ENCODE results near the gene YJU2.
"Not testable (repeated sequence)": the region's sequence is repeated elsewhere in the genome, so short reads cannot be mapped to it uniquely, and the experiment has no call there.

The YJU2 gene

DNA sequence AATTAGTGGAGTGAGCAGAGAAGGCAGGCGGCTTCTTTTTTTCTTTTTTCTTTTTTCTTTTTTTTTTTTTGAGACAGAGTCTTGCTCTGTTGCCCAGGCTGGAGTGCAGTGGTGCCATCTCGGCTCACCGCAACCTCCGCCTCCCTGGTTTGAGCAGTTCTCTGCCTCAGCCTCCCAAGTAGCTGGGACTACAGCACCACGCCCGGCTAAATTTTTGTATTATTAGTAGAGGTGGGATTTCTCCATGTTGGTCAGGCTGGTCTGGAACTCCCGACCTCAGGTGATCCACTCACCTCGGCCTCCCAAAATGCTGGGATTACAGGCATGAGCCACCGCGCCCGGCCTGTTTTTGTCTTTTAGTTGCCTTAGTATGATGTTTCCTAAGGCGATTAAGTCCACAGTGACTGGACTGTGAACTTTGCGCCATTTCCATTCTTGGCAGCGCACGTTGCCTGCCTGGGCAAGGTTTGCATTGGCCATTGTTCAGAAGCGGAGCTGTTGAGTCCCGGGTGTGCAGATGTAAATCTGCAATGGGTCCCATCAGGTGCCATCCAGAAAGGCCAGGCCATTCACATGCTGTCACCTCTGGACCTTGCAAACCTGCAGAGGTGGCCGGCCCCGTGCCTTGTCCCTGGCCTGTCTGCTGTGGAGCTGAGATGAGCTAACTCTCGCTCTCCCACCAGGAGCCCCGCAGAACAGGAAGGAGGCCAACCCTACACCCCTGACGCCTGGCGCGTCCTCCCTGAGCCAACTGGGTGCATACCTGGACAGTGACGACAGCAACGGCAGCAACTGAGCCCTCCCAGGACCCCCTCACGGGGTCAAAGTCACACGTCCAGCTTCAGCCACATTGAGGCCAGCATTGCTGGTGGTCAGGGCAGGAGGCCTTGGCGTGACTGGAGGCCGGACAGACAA lies 21.3 kb downstream of the YJU2 start:
- no peak for DNase-seq (ENCODE audit: low read depth)

DNA sequence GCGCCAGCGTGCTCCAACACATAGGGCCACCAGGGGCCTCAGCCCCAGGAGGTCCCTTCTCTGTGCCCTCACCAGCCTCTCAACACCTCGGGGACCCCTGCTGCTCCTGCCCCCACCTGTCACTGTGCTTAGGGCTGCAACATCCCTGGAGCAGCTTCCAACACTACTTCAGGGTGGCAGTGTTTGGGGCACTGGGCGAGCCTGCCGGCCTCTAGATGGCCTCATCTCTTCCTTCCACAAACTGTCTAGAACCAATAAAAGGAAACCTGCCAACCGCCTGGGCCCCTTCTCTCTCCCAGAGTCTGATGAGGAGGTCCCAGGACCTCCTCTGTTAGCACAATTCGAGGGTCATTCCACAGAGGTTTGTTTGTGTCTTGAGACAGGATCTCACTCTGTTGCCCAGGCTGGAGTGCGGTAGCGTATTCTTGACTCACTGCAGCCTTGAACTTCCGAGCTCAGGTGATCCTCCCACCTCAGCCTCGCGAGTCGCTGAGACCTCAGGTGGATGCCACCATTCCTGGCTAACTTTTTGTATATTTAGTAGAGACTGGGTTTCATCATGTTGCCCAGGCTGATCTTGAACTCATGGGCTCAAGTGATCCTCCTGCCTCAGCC lies 22.0 kb downstream of the YJU2 start:
- DNase-seq (ENCODE audit: low read depth), result no peak

DNA sequence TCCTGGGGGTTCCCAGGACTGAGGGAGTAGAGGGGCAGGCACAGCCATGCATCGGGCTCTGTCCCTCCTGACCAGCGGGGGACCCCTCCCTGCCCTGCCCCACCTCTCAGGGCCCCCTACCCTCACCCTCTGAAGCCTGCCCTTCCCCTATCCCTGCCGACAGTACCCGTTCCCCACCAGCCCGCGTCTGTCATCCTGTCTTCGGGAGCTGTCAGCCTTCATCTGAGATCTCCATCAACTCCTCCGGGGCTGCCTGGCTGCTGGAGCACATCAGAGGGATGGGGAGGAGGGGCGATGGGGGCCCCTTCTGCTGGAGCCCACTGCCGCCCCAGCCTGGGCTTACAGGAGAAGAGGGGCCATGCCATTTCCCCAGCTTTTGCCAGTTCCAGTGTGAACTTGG lies 26.0 kb downstream of the YJU2 start:
- DNase-seq (ENCODE audit: low read depth), result no peak

DNA sequence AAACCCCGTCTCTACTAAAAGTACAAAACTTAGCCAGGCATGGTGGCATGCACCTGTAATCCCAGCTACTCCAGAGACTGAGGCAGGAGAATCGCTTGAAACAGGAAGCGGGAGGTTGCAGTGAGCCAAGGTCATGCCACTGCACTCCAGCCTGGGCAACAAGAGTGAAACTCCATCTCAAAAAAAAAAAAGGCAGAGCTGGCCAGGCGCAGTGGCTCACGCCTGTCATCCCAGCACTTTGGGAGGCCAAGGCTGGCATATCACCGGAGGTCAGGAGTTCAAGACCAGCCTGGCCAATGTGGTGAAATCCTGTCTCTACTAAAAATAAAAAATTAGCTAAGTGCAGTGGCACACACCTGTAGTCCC lies 27.4 kb downstream of the YJU2 start:
- not testable (repeated sequence) for DNase-seq (ENCODE audit: low read depth)

- DNase-seq (ENCODE audit: low read depth), result no peak
Measured at GRCh38 chr19:4277191-4277696, 30.4 kb downstream of the YJU2 start.

DNA sequence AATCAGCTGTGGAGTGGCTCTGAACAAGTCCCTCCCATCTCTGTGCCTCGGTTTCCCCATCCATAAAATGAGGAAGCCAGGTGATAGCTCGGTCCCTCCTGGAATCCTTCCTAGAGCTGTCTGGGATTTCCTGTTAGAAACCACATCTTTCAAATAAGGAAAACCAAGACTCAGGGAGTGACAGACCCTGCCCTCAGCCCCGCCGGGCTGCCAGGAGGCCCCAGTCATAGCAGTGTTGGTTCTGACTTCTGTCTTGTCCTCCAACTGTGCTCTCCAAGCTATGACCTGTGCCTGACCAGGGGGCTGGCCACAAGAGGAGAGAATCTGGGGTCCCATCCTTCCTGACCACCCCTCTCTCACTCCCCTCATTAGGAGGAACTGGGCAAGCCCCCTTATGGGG lies 31.1 kb downstream of the YJU2 start:
- no peak for DNase-seq (ENCODE audit: low read depth)

GRCh38 chr19:4278419-4279266 lies 31.8 kb downstream of the YJU2 start, which contains the start of gene SHD:
Gene SHD, plus strand, starts transcription at chr19:4279266. Its CDS starts 798 bp downstream, at chr19:4280064.
- DNase-seq (ENCODE audit: low read depth), result no peak

GRCh38 chr19:4279267-4279529 lies 32.3 kb downstream of the YJU2 start:
- no peak for DNase-seq (ENCODE audit: low read depth)

GRCh38 chr19:4279530-4280422 lies 32.9 kb downstream of the YJU2 start:
- no peak for DNase-seq (ENCODE audit: low read depth)

GRCh38 chr19:4284176-4284958 lies 37.5 kb downstream of the YJU2 start:
- no peak for DNase-seq (ENCODE audit: low read depth)

DNA sequence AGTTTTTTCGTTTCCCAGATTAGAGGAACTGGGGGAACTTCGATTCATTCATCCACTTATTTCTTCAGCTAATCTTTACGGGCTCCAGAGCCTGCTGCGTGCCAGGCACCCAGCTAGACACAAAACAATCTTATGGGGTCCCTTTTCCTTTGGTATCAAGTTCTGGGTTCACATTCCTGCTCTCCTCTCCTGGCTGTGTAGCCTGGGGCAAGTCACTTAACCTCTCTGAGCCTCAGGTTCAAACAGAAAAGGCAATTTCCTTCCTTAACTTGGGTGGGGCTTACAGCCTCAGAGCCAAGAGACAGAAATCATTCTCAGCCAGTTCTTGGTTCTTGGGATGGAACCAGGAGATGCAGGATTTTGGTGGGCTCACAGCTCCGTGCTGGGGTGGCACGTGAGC lies 38.1 kb downstream of the YJU2 start:
- no peak for DNase-seq (ENCODE audit: low read depth)

- not testable (repeated sequence) for DNase-seq (ENCODE audit: low read depth)
Measured at GRCh38 chr19:4286141-4286540, 39.3 kb downstream of the YJU2 start.

GRCh38 chr19:4288091-4288777 lies 41.4 kb downstream of the YJU2 start:
- no peak for DNase-seq (ENCODE audit: low read depth)

DNA sequence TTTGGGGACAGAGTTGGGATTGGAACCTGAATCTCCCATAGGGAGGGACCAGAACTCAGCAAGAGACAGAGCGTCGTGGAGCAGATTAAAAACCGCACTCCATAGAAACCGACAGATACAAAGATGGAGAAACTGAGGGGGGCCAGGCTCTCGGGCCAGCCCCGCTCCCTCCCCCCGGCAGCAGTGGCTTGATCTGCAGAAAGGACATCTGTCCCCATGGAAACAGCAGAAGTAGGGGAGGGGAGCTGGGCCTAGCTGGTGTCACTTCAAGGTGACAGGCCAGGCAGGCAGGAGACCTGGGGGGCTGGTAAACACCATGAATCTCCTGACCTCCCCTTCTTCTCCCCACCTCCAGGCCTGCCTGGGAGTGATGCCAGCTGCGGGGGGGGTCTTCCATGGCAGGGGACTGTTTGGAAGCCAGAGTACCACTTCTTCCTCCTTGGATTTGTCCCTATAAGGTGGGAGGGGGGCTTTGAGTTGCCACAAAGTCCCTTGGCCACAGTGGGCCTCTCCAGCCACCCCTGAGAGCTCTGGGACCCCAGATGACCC lies 44.4 kb downstream of the YJU2 start:
- DNase-seq (ENCODE audit: low read depth), result no peak

- no peak for DNase-seq (ENCODE audit: low read depth)
Measured at GRCh38 chr19:4292515-4292914, 45.6 kb downstream of the YJU2 start.

- no peak for DNase-seq (ENCODE audit: low read depth)
Measured at GRCh38 chr19:4294389-4294788, 47.5 kb downstream of the YJU2 start.

GRCh38 chr19:4295972-4296771 lies 49.3 kb downstream of the YJU2 start:
- DNase-seq (ENCODE audit: low read depth), result no peak

GRCh38 chr19:4297901-4298809 lies 51.3 kb downstream of the YJU2 start:
- DNase-seq (ENCODE audit: low read depth), result no peak

Measured in stimulated activated CD8-positive, alpha-beta memory T cell treated with anti-CD3 and anti-CD28 coated beads, Interleukin-7, amount 100 ng/mL, for 24 hours (primary cell).